WERI-Rb-1 (cell line): Measurements from ENCODE around the gene IGFBP7.

Experiments used
- DNase-seq: peaks from one replicate; pipeline ENCODE4 v3.0.0-alpha.2; 2020
- H3K27ac ChIP-seq: fragments of 250-450 bp; sonication (Bioruptor Pico); 2 replicates; pipeline ENCODE4 v1.5.1; 2020; ENCODE audit warnings: mild to moderate bottlenecking, moderate library complexity
- H3K27me3 ChIP-seq: fragments of 250-450 bp; sonication (Bioruptor Pico); 2 replicates; pipeline ENCODE4 v1.5.1; 2021; ENCODE audit warnings: mild to moderate bottlenecking, low read depth, moderate library complexity; ENCODE audit not compliant: insufficient read depth, severe bottlenecking
- H3K36me3 ChIP-seq: fragments of 250-450 bp; sonication (Bioruptor Pico); 2 replicates; pipeline ENCODE4 v1.5.1; 2020; ENCODE audit warnings: mild to moderate bottlenecking, moderate library complexity
- H3K4me3 ChIP-seq: 2 replicates; pipeline ENCODE4 v1.5.1; 2011; ENCODE audit warnings: low read depth, mild to moderate bottlenecking, control low read depth, low read length
- H3K9me3 ChIP-seq: fragments of 250-450 bp; sonication (Bioruptor Pico); 2 replicates; pipeline ENCODE4 v1.5.1; 2021; ENCODE audit warnings: mild to moderate bottlenecking, moderate library complexity; ENCODE audit not compliant: severe bottlenecking
- CTCF ChIP-seq: IDR thresholded peaks from 2 replicates; pipeline ENCODE4 v1.5.1; 2011; ENCODE audit warnings: low read depth, mild to moderate bottlenecking, control low read depth, inconsistent platforms, low read length

Gene IGFBP7

DNA sequence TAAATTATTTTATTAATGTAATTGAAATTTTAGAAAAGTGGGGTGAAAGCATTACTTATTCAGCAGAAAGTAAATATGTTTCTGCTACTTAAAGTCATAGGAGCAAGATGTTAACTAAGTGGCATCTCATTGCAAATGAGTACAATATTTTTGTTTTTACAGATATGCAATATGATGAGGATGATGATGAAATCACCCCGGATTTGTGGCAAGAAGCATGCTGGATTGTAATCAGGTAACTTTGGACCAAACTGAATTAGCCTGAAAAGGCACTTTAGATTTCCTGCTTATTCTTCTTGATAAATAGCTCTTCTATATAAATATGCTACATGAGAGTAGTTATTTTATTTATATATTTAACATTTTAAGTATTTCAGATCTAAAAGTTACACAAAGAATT lies 124.0 kb downstream of the IGFBP7 start:
- no peak overlapping the region for H3K27ac ChIP-seq
- no peak overlapping the region for H3K4me3 ChIP-seq
- H3K36me3 ChIP-seq = peaks cover 72% of the 10 kb centered on the region
- no peak for TF ChIP-seq CTCF
- no peaks in the 10 kb centered on the region for H3K9me3 ChIP-seq
- DNase-seq = no peak
- H3K27me3 ChIP-seq = no peaks in the 10 kb centered on the region

- no peak overlapping the region for H3K27ac ChIP-seq
- H3K4me3 ChIP-seq = no peak overlapping the region
- no peak for DNase-seq
Measured at GRCh38 chr4:56981795-56982201, 128.4 kb downstream of the IGFBP7 start.

More at GRCh38 chr4:56981795-56982201, 128.4 kb downstream of the IGFBP7 start:
- no peak for TF ChIP-seq CTCF
- peaks cover 46% of the 10 kb centered on the region for H3K36me3 ChIP-seq
- no peaks in the 10 kb centered on the region for H3K27me3 ChIP-seq
- no peaks in the 10 kb centered on the region for H3K9me3 ChIP-seq
